Measurements from ENCODE around the gene VWA3B.

DNA sequence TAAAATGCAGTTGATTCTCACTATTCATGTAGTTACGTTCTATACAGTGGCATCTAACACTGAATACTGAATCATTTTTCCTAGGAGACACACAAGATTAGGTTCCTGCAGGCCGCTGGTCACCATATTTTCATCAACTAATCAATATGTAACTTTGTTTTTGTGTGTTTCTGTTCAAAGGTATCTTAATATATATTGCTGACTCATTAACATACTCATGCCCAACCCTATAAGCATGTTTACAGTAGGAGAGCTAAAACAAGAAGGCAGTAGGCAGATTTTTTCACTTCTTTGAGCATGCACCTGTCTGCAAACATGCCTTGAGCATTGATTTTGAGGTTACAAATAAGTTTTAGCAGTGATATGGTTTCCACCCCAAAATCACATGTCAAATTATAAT lies 229.0 kb downstream of the VWA3B start:
- TF ChIP-seq, protein P1, sequence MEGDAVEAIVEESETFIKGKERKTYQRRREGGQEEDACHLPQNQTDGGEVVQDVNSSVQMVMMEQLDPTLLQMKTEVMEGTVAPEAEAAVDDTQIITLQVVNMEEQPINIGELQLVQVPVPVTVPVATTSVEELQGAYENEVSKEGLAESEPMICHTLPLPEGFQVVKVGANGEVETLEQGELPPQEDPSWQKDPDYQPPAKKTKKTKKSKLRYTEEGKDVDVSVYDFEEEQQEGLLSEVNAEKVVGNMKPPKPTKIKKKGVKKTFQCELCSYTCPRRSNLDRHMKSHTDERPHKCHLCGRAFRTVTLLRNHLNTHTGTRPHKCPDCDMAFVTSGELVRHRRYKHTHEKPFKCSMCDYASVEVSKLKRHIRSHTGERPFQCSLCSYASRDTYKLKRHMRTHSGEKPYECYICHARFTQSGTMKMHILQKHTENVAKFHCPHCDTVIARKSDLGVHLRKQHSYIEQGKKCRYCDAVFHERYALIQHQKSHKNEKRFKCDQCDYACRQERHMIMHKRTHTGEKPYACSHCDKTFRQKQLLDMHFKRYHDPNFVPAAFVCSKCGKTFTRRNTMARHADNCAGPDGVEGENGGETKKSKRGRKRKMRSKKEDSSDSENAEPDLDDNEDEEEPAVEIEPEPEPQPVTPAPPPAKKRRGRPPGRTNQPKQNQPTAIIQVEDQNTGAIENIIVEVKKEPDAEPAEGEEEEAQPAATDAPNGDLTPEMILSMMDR (IDR thresholded peaks at IDR 0.05; ENCODE audit: insufficient read depth, low read length, poor library complexity, severe bottlenecking), result no peak
- TF ChIP-seq EZH2phosphoT487 (conservative IDR thresholded peaks at IDR 0.05; ENCODE audit: low read length), result no peak
